Fibroblast of the aortic adventitia (primary cell): Measurements from ENCODE around the gene LYL1. TPM values are rescaled to one million over a fixed set of nuclear protein-coding genes. Genes with fewer than 3 reads are reported as not detected.

Experiments
- DNase-seq: peaks from one replicate; pipeline ENCODE4 v3.0.0-alpha.2; 2010; ENCODE audit warnings: low read depth
- H3K4me3 ChIP-seq: 2 replicates; pipeline ENCODE4 v1.5.1; 2011; ENCODE audit warnings: low read depth, mild to moderate bottlenecking, control low read depth, low read length, moderate library complexity
- total RNA-seq: library from RNA; depleted of rRNA; stranded (reverse); fragments of >200 nt; gene quantifications from 2 replicates; pipeline ENCODE4 v1.2.3, GENCODE V29; 2012; ENCODE audit warnings: low replicate concordance
- TF ChIP-seq, protein P1 (sequence below): IDR thresholded peaks from 2 replicates; pipeline ENCODE4 v1.5.1; 2011; ENCODE audit warnings: mild to moderate bottlenecking, low read length, control low read depth, inconsistent platforms; ENCODE audit not compliant: insufficient read depth

Gene LYL1
- total RNA-seq, 1 donor: 0.63 TPM

- TF ChIP-seq, protein P1, sequence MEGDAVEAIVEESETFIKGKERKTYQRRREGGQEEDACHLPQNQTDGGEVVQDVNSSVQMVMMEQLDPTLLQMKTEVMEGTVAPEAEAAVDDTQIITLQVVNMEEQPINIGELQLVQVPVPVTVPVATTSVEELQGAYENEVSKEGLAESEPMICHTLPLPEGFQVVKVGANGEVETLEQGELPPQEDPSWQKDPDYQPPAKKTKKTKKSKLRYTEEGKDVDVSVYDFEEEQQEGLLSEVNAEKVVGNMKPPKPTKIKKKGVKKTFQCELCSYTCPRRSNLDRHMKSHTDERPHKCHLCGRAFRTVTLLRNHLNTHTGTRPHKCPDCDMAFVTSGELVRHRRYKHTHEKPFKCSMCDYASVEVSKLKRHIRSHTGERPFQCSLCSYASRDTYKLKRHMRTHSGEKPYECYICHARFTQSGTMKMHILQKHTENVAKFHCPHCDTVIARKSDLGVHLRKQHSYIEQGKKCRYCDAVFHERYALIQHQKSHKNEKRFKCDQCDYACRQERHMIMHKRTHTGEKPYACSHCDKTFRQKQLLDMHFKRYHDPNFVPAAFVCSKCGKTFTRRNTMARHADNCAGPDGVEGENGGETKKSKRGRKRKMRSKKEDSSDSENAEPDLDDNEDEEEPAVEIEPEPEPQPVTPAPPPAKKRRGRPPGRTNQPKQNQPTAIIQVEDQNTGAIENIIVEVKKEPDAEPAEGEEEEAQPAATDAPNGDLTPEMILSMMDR: no peak
- no peak for DNase-seq
These were observed 25.3 kb upstream of the LYL1 start for GRCh38 chr19:13127811-13128575.

DNA sequence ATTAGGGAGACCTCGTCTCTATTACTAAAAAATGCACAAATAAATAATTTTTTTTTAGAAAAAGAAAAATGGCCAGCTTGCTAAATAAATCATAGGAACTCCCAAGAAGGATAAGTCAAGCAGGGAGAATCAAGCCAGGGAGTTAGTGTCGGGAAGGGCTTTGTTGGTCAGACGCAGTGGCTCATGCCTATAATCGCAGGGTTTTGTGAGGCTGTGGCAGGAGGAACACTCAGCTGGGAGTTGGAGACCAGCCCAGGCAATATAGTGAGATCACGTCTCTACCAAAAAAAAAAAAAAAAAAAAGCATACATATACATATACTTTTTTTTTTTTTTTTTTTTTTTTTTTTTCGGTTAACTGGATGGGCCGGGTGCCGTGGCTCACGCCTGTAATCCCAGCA, 24.4 kb upstream of the LYL1 start:
- DNase-seq: peak; percentile 51
- TF ChIP-seq, protein P1: no peak
- H3K4me3 ChIP-seq: no peak overlapping the region

More at GRCh38 chr19:13127811-13128575, 25.3 kb upstream of the LYL1 start:
- H3K4me3 ChIP-seq: no peak overlapping the region

DNA sequence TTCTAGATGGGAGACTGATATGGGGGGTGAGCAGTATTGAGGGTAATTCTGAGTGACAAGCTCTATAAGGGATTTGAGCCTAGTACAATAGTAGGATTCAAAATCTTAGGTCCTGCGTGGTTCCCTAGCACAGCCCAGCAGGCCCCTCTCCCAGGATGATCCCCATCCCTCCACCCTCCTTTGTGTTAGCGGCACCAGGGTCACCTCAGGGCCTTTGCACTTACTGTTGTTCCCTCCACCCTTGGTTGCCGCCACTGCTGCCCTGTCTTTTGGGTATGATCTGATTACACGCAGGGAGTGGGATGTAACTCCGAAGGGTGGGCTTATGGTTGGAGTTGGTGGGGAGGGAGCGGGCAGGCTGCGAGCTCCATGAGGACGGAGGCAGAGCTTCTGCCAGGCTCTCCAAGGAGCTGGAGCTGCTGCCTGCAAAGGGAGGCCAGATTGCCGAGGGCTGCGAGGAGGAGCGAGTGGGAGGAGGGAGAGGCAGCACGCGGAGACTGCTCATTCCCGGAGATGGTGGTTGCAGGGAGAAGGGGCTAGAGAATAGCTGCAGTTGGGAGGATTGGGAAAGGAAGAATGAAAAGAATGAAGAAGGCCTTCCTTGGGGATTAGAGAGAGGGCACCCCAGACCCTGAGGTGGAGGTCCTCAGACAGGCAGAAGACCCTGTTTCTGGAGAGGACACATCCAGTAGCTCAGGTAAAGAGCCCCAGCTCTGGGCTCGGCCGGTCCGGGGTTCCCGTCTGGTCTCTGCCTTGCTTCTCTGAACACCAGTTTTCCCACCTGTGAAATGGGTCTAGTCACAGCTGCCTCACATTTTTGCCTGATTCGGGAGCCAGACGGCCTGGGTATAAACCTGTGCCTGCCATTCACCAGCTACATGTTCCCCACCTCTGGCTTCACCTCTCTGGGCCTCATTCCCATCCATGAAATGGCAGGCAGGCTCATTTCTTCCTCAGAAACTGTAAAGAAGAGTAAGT, 20.6 kb upstream of the LYL1 start:
- H3K4me3 ChIP-seq: no peak overlapping the region
- TF ChIP-seq, protein P1: no peak
- DNase-seq: no peak

DNA sequence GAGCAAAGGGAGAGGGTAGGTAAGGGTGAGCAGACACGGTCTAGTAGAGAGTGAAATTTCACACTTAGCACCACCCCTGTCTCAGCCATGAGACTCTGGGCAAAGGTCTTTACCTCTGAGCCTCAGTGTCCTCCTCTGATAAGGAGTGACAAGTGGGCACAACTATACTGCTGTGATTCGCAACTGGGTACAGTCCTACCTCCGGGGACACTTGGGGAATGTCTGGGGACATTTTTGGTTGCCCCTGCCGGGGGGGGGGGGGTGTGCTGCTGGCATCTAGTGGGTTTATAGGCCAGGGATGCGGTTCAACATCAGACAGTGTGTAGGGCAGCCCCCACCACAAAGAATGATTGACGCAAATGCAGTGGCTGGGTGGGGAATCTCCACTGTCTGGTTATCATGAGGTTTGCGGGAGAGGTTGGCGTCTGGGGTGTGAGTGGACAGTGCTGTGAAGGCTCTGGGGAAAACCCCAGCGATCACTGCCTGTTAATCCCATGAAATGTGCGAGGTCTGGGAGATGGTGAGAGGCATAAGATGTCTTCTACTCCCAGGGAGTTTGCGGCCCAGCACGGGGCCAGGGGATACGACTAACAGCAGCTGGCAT, 19.7 kb upstream of the LYL1 start:
- TF ChIP-seq, protein P1: no peak
- no peak overlapping the region for H3K4me3 ChIP-seq
- no peak for DNase-seq

- DNase-seq: no peak
- TF ChIP-seq, protein P1: no peak
- H3K4me3 ChIP-seq: no peak overlapping the region
These were observed 19.1 kb upstream of the LYL1 start for GRCh38 chr19:13121551-13122274.

DNA sequence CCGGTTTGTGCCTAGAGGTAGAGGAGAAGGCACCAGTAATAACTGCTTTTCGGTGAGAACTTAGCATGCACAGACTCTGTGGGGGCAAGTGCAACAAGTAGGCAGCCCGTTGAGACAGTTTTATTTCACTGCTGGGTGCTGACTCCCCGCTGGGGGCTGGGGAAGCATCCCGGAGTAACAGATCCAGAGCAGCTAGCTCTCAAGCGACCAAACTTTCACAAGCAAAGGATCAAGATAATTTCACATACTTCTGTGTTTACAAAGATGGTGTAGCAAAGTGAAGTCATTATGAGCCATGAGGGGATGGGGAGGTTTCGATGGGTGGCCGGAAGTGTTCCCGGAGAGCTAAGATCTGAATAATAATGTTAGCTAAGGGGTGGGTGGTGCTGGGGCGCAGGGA, 18.2 kb upstream of the LYL1 start:
- peak; percentile 71 for DNase-seq
- H3K4me3 ChIP-seq: peak overlapping the region; percentile 50
- TF ChIP-seq, protein P1: no peak
